Measurements from ENCODE around the gene PHLDB1. TPM values are rescaled to one million over a fixed set of nuclear protein-coding genes. Genes with fewer than 3 reads are reported as not detected.
"Not testable (repeated sequence)": the region's sequence is repeated elsewhere in the genome, so short reads cannot be mapped to it uniquely, and the experiment has no call there.

The PHLDB1 gene
- total RNA-seq, 4 donors from 2014 or later: 299 to 365 (median 323) TPM

GRCh38 chr11:118687906-118688305, 80.5 kb downstream of the PHLDB1 start:
- Histone ChIP-seq H3K27ac (peak overlapping the region in 2 of 4 donors; percentile 38 to 50), H3K9me3 (no peaks in the 10 kb centered on the region), H3K4me1 (peaks cover 0 to 38% (median 11%) of the 10 kb centered on the region in 4 donors), H3K36me3 (no peaks in the 10 kb centered on the region), H3K27me3 (no peaks in the 10 kb centered on the region), H3K4me3 (no peak overlapping the region)
- no peak for DNase-seq (ENCODE audit: low spot score in 2 of 2)
- WGBS, 2 donors: 73 to 88% methylated on average over 5 of the region's 5 CpGs
- TF ChIP-seq EP300 (IDR thresholded peaks at IDR 0.05) (no peak), POLR2A (IDR thresholded peaks at IDR 0.05) (no peak)
- TF ChIP-seq, protein P1, sequence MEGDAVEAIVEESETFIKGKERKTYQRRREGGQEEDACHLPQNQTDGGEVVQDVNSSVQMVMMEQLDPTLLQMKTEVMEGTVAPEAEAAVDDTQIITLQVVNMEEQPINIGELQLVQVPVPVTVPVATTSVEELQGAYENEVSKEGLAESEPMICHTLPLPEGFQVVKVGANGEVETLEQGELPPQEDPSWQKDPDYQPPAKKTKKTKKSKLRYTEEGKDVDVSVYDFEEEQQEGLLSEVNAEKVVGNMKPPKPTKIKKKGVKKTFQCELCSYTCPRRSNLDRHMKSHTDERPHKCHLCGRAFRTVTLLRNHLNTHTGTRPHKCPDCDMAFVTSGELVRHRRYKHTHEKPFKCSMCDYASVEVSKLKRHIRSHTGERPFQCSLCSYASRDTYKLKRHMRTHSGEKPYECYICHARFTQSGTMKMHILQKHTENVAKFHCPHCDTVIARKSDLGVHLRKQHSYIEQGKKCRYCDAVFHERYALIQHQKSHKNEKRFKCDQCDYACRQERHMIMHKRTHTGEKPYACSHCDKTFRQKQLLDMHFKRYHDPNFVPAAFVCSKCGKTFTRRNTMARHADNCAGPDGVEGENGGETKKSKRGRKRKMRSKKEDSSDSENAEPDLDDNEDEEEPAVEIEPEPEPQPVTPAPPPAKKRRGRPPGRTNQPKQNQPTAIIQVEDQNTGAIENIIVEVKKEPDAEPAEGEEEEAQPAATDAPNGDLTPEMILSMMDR (IDR thresholded peaks at IDR 0.05): no peak

GRCh38 chr11:118688339-118688738, 80.9 kb downstream of the PHLDB1 start:
- not testable (repeated sequence) for H3K27me3 ChIP-seq; DNase-seq (ENCODE audit: low spot score in 2 of 2); H3K4me3 ChIP-seq; H3K9me3 ChIP-seq; H3K36me3 ChIP-seq
- TF ChIP-seq POLR2A (IDR thresholded peaks at IDR 0.05): peak in 1 of 2 donors; percentile 29
- peak in 1 of 2 donors; percentile 43 for TF ChIP-seq EP300 (IDR thresholded peaks at IDR 0.05)
- Histone ChIP-seq H3K27ac (peak overlapping the region in 2 of 4 donors; percentile 38 to 50), H3K4me1 (peaks cover 0 to 38% (median 11%) of the 10 kb centered on the region in 4 donors)
- WGBS, 2 donors: 53 to 54% methylated on average over 10 of the region's 10 CpGs

DNA sequence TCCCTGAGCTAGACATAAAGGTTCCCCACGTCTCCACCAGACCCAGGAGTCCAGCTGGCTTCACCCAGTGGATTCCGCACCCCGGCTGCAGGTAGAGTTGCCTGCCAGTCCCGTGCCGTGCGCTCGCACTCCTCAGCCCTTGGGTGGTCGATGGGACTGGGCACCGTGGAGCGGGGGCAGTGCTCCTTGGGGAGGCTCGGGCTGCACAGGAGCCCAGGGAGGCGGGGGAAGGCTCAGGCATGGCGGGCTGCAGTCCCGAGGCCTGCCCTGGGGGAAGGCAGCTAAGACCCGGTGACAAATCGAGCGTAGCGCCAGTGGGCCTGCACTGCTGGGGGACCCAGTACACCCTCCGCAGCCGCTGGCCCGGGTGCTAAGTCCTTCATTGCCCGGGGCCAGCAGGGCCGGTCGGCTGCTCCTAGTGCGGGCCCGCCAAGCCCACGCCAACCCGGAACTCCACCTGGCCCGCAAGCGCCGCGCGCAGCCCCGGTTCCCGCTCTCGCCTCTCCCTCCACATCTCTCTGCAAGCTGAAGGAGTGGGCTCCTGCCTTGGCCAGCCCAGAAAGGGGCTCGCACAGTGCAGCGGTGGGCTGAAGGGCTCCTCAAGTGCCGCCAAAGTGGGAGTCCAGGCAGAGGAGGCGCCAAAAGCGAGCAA, 81.6 kb downstream of the PHLDB1 start:
- peaks cover 0 to 38% (median 11%) of the 10 kb centered on the region in 4 donors for H3K4me1 ChIP-seq
- H3K27me3 ChIP-seq: no peaks in the 10 kb centered on the region
- H3K36me3 ChIP-seq: no peaks in the 10 kb centered on the region
- H3K27ac ChIP-seq: peak overlapping the region; percentile 76 to 89 (median 88)
- H3K9me3 ChIP-seq: no peaks in the 10 kb centered on the region
- TF ChIP-seq, protein P1 (IDR thresholded peaks at IDR 0.05): no peak
- TF ChIP-seq POLR2A (IDR thresholded peaks at IDR 0.05): no peak
- no peak for TF ChIP-seq EP300 (IDR thresholded peaks at IDR 0.05)
- peak overlapping the region in 2 of 4 donors; percentile 35 to 50 for H3K4me3 ChIP-seq
- 49 to 82% methylated on average over 23 to 27 of the region's 41 CpGs for WGBS, 2 donors
- DNase-seq (ENCODE audit: low spot score in 2 of 2): no peak

- no peaks in the 10 kb centered on the region for H3K36me3 ChIP-seq
- H3K9me3 ChIP-seq: no peaks in the 10 kb centered on the region
- H3K27ac ChIP-seq: peak overlapping the region; percentile 76 to 89 (median 88)
- peaks cover 0 to 38% (median 11%) of the 10 kb centered on the region in 4 donors for H3K4me1 ChIP-seq
- H3K4me3 ChIP-seq: peak overlapping the region; percentile 26 to 50 (median 32)
- TF ChIP-seq POLR2A (IDR thresholded peaks at IDR 0.05): no peak
- no peak for TF ChIP-seq EP300 (IDR thresholded peaks at IDR 0.05)
- TF ChIP-seq, protein P1 (IDR thresholded peaks at IDR 0.05): no peak
- WGBS, 2 donors: 8 to 11% methylated on average over 6 to 7 of the region's 9 CpGs
- no peak for DNase-seq (ENCODE audit: low spot score in 2 of 2)
- H3K27me3 ChIP-seq: no peaks in the 10 kb centered on the region
These were observed 82.1 kb downstream of the PHLDB1 start for GRCh38 chr11:118689503-118689851.

- peak overlapping the region; percentile 26 to 50 (median 32) for H3K4me3 ChIP-seq
These were observed 82.6 kb downstream of the PHLDB1 start for GRCh38 chr11:118689852-118690552.

More at GRCh38 chr11:118689852-118690552, 82.6 kb downstream of the PHLDB1 start:
- peak; percentile 69 to 88 for DNase-seq (ENCODE audit: low spot score in 2 of 2)
- TF ChIP-seq, protein P1 (IDR thresholded peaks at IDR 0.05): peak; percentile 67 to 97 (median 91)
- peak; percentile 79 to 87 for TF ChIP-seq EP300 (IDR thresholded peaks at IDR 0.05)
- peak in 1 of 2 donors; percentile 12 for TF ChIP-seq POLR2A (IDR thresholded peaks at IDR 0.05)
- H3K27me3 ChIP-seq: no peaks in the 10 kb centered on the region
- WGBS, 2 donors: 11% methylated on average over 15 of the region's 30 CpGs; no CpG with 5 or more reads in 1 of the 2 donors
- no peaks in the 10 kb centered on the region for H3K36me3 ChIP-seq
- peaks cover 0 to 38% (median 11%) of the 10 kb centered on the region in 4 donors for H3K4me1 ChIP-seq
- peak overlapping the region; percentile 76 to 89 (median 88) for H3K27ac ChIP-seq
- no peaks in the 10 kb centered on the region for H3K9me3 ChIP-seq
